Common myeloid progenitor, CD34-positive (primary cell): ENCODE results near the gene C1QC.

Source experiments
- CTCF ChIA-PET: fragments of 350-600 bp; sonication (Branson Sonifier 250); formaldehyde crosslinking; loops from one replicate; lab custom pipeline; 2021; ENCODE audit warnings: antibody characterized with exemption; lab: Charles Lee
- POLR2A ChIA-PET: fragments of 350-600 bp; sonication (Branson Sonifier 250); formaldehyde crosslinking; loops from one replicate; lab custom pipeline; 2021; ENCODE audit warnings: antibody characterized with exemption; lab: Charles Lee
- DNase-seq, 3 donors: peaks; one replicate each; pipeline versions ENCODE4 v3.0.0 to v3.0.0-alpha.2; 2013
- H3K27ac ChIP-seq, 2 experiments: 1 replicate in 1 of 2; 2 replicates in 1 of 2; pipeline ENCODE4 v1.7.0; 2013; ENCODE audit warnings: inconsistent platforms in 2 of 2, low read length in 2 of 2, mild to moderate bottlenecking in 2 of 2, low read depth in 1 of 2, moderate library complexity in 1 of 2; ENCODE audit not compliant: severe bottlenecking in 2 of 2, insufficient read depth in 1 of 2, poor library complexity in 1 of 2
- H3K27me3 ChIP-seq, 5 experiments: replicated peaks in 2 of 5; 1 replicate in 3 of 5; 2 replicates in 2 of 5; pipeline versions ENCODE4 v1.6.1 to v1.7.0; 2013; ENCODE audit warnings: low read length in 4 of 5, mild to moderate bottlenecking in 2 of 5, moderate library complexity in 2 of 5, inconsistent platforms in 1 of 5; ENCODE audit not compliant: insufficient read depth in 5 of 5, control insufficient read depth in 4 of 5
- H3K36me3 ChIP-seq, 4 experiments: 1 replicate in 2 of 4; 2 replicates in 2 of 4; pipeline versions ENCODE4 v1.6.1 to v1.7.0; 2013; ENCODE audit warnings: low read length in 3 of 4, control low read depth in 1 of 4, mild to moderate bottlenecking in 1 of 4; ENCODE audit not compliant: control insufficient read depth in 4 of 4, insufficient read depth in 4 of 4
- H3K4me1 ChIP-seq, 4 experiments: 1 replicate in 3 of 4; 2 replicates in 1 of 4; pipeline versions ENCODE4 v1.6.1 to v1.7.1; 2013; ENCODE audit warnings: low read length in 3 of 4, mild to moderate bottlenecking in 3 of 4, control low read depth in 1 of 4, inconsistent platforms in 1 of 4, moderate library complexity in 1 of 4; ENCODE audit not compliant: control insufficient read depth in 4 of 4, insufficient read depth in 4 of 4; ENCODE audit errors: control extremely low read depth in 1 of 4
- H3K4me3 ChIP-seq, 7 experiments: 1 replicate in 4 of 7; 2 replicates in 3 of 7; pipeline versions ENCODE4 v1.5.1 to v1.7.0; 2013; ENCODE audit warnings: mild to moderate bottlenecking in 7 of 7, low read length in 6 of 7, moderate library complexity in 6 of 7, inconsistent platforms in 2 of 7, low read depth in 2 of 7, control low read depth in 1 of 7; ENCODE audit not compliant: insufficient read depth in 4 of 7, control insufficient read depth in 1 of 7; ENCODE audit errors: extremely low read depth in 1 of 7
- H3K9me3 ChIP-seq, 5 experiments: 1 replicate in 4 of 5; 2 replicates in 1 of 5; pipeline versions ENCODE4 v1.6.1 to v1.7.1; 2013; ENCODE audit warnings: low read length in 4 of 5, mild to moderate bottlenecking in 2 of 5, inconsistent platforms in 1 of 5, low read depth in 1 of 5, moderate library complexity in 1 of 5; ENCODE audit not compliant: control insufficient read depth in 4 of 5, insufficient read depth in 2 of 5; ENCODE audit errors: control extremely low read depth in 1 of 5
- WGBS: methylation state at CpG from one replicate; pipeline ENCODE4 v1.1.5; 2013; ENCODE audit not compliant: insufficient coverage; 5-methylcytosine and 5-hydroxymethylcytosine counted together

C1QC gene

GRCh38 chr1:22628698-22629444 lies 14.6 kb upstream of the C1QC start:
- Histone ChIP-seq H3K27ac (no peak overlapping the region), H3K9me3 (peaks cover 0 to 2% (median 0%) of the 10 kb centered on the region in 5 experiments), H3K27me3 (peaks cover 0 to 84% (median 14%) of the 10 kb centered on the region in 5 experiments), H3K4me1 (no peaks in the 10 kb centered on the region), H3K36me3 (no peaks in the 10 kb centered on the region), H3K4me3 (no peak overlapping the region)
- no peak for DNase-seq
- POLR2A ChIA-PET, result no interaction called here
- CTCF ChIA-PET, result interaction anchor here (1.2 kb wide), 1 partner anchor 11 kb away, joined by 3 read pairs; no protein-coding TSS in a partner anchor
- 15% methylated on average over 5 of the region's 11 CpGs for WGBS

DNA sequence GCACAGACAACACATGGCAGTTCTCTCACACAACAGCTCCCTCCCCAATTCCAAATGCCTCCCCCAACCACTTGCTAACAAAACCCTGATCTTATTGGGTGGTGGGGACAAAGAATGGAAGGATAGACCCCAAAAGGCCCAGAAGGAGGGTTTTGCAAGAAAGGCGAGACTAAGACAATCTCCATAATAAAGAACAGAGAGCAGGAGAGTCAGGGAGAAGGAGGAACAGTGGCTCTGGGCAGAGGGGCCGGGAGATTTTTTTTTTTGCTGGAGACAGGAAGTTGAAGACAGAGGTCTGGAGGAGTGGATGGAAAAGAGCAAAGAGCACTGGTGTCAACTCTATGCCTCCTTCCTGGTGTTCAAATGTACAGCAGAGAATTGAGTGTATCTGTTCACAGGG lies 13.5 kb upstream of the C1QC start:
- H3K4me1 ChIP-seq, result no peaks in the 10 kb centered on the region
- H3K36me3 ChIP-seq, result no peaks in the 10 kb centered on the region
- ChIA-PET POLR2A (no interaction called here), CTCF (interaction anchor here (0.7 kb wide), 1 partner anchor 15 kb away, joined by 4 read pairs; no protein-coding TSS in a partner anchor)
- peaks cover 0 to 2% (median 0%) of the 10 kb centered on the region in 5 experiments for H3K9me3 ChIP-seq
- no peak overlapping the region for H3K4me3 ChIP-seq
- H3K27me3 ChIP-seq, result peaks cover 0 to 85% (median 14%) of the 10 kb centered on the region in 5 experiments
- DNase-seq, result no peak
- 52% methylated on average over 2 of the region's 2 CpGs for WGBS
- H3K27ac ChIP-seq, result no peak overlapping the region

DNA sequence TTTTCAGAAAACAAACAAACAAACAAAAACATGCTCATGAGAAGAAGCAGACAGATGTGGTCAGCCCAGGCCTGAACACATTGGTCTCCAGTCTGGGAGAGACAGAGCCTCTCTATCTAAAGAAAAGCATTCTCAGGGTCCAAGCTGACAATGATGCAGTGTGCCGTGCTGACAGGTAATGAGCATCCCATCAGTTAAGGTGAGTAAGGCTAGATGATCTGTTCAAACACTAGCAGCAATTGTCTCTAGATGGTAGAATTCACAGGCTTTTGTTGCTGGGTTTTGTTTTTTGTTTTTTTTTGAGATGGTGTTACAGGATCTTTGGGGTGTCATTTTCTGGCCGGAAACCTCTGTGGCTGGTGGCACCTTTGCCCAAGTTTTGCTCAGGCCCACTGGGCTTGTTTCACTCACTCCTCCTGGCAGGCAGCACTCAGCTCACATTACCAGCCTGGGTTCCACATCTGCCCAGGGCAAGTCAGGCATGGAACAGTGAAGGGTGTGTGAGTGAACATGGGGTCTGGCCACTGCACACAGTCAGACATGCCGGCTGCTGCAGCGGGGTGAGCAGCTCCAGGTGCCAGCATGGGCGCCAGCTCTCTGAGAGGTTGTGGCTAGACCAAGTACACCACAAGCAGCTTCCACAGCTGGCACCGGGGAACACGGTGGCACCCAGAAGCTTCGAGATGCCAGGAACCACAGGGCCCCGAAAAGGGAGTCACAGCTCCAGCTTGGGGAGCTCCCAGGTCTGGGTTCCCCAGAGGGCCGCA lies 9.6 kb upstream of the C1QC start:
- Histone ChIP-seq H3K4me1 (no peaks in the 10 kb centered on the region), H3K36me3 (no peaks in the 10 kb centered on the region), H3K4me3 (no peak overlapping the region), H3K27me3 (peaks cover 0 to 65% (median 7%) of the 10 kb centered on the region in 5 experiments), H3K9me3 (no peaks in the 10 kb centered on the region), H3K27ac (no peak overlapping the region)
- CTCF ChIA-PET, result no interaction called here
- WGBS, result 86% methylated on average over 10 of the region's 10 CpGs
- POLR2A ChIA-PET, result no interaction called here
- DNase-seq, result peak in 1 of 3 donors; percentile 15

- ChIA-PET CTCF (interaction anchor here (0.7 to 1.4 kb wide), 3 partner anchors 9 to 219 kb away, joined by 3 read pairs; no protein-coding TSS in a partner anchor), POLR2A (interaction anchor here (0.6 kb wide), 1 partner anchor 22 kb away, joined by 3 read pairs; no protein-coding TSS in a partner anchor)
- no peak overlapping the region for H3K4me3 ChIP-seq
- H3K9me3 ChIP-seq, result no peaks in the 10 kb centered on the region
- no peaks in the 10 kb centered on the region for H3K36me3 ChIP-seq
- H3K4me1 ChIP-seq, result no peaks in the 10 kb centered on the region
- no peak overlapping the region for H3K27ac ChIP-seq
- WGBS, result 72% methylated on average over 3 of the region's 7 CpGs
- no peak for DNase-seq
- H3K27me3 ChIP-seq, result peaks cover 0 to 54% (median 7%) of the 10 kb centered on the region in 5 experiments
Observed at GRCh38 chr1:22635436-22635835, 8.0 kb upstream of the C1QC start.

GRCh38 chr1:22636353-22636752 lies 7.1 kb upstream of the C1QC start, which contains the start of gene C1QA:
Gene C1QA (plus strand): TSS chr1:22636628. CDS start chr1:22637617, 989 bp downstream.
- Histone ChIP-seq H3K27me3 (peaks cover 0 to 52% (median 7%) of the 10 kb centered on the region in 5 experiments), H3K4me1 (no peaks in the 10 kb centered on the region), H3K9me3 (no peaks in the 10 kb centered on the region), H3K36me3 (no peaks in the 10 kb centered on the region), H3K27ac (no peak within 1 kb of the TSS), H3K4me3 (no peak within 1 kb of the TSS)
- POLR2A ChIA-PET, result no interaction called here
- CTCF ChIA-PET, result interaction anchor here (0.7 to 1.3 kb wide), 3 partner anchors 10 to 220 kb away, joined by 3 to 5 read pairs (median 3); no protein-coding TSS in a partner anchor
- DNase-seq, result no peak
- 71% methylated on average over 4 of the region's 5 CpGs for WGBS

DNA sequence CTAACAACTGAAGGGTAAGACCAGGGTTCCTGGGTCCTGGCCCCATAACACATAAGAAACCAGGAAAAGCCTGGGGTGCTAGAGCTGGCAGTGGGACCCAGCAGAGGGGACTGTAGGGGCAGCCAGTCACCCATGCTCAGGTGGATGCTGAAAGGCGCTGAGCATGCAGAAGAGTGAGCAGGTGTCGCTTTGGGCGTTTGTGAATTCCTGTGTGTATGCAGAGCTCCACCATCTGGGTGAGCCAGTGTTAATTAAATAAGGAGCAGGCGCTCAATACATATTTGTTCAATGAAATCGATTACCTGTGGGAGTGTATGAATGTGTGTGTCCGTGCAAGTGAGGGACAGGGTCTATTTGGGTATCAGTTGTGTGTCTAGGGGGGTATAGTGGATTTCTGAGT lies 6.5 kb upstream of the C1QC start:
- POLR2A ChIA-PET, result no interaction called here
- H3K9me3 ChIP-seq, result no peaks in the 10 kb centered on the region
- H3K4me1 ChIP-seq, result no peaks in the 10 kb centered on the region
- no peak overlapping the region for H3K27ac ChIP-seq
- peaks cover 0 to 51% (median 3%) of the 10 kb centered on the region in 5 experiments for H3K27me3 ChIP-seq
- H3K4me3 ChIP-seq, result no peak overlapping the region
- H3K36me3 ChIP-seq, result no peaks in the 10 kb centered on the region
- no peak for DNase-seq
- WGBS, result 82% methylated on average over 6 of the region's 6 CpGs
- CTCF ChIA-PET, result interaction anchor here (0.6 to 1.3 kb wide), 3 partner anchors 10 to 216 kb away, joined by 3 to 5 read pairs (median 3); no protein-coding TSS in a partner anchor
